ENCODE measurements around the gene TAS2R42. TPM values are rescaled to one million over a fixed set of nuclear protein-coding genes. Genes with fewer than 3 reads are reported as not detected.

TAS2R42 gene
- polyA plus RNA-seq, 1 donor from 2014 or later, result not detected

DNA sequence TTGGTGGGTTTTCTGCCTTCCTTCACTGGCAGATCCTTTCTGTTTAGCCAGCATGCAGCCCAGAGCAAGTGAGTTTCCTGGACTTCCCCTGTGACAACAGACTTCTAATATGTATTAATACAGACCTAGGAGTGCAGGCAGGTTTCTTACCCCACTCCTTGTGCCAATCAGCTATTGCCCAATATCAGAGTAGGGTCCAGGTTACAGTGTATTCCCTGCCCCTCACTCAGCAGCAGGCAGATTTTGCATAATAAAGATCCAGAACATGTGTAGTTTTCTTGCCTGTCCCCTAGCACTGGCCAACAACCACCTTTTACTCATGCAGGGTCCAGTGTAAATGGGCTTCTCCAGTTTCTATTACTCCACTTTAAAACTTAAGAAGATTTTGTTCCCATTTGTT lies 20.4 kb downstream of the TAS2R42 start:
- Mint-ChIP-seq H3K27ac (peak overlapping the region in 1 of 3 donors; percentile 48), H3K9me3 (no peaks in the 10 kb centered on the region), H3K4me3 (no peak overlapping the region), H3K4me1 (peaks cover 21 to 65% (median 53%) of the 10 kb centered on the region in 3 donors), H3K27me3 (no peaks in the 10 kb centered on the region), H3K36me3 (peaks cover 13% of the 10 kb centered on the region)

DNA sequence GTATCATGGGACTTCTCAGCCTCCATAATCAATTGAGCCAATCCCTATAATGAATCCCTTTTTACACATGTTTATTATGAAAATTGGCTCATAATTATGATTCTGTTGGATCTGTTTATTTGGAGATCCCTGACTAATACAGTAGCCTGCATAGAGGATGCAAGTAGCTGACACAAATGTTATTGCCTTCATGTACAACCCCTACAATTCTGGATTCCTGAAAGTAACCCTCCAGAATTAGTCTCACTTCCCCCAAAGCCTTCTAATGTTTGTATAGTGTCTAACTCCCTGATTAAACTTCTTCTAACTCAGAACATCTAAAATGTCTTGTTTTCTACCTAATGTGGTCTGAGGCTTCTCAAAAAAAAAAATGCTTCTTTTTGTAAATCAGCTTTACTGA lies 22.4 kb downstream of the TAS2R42 start:
- Mint-ChIP-seq H3K36me3 (peaks cover 21% of the 10 kb centered on the region), H3K4me3 (no peak overlapping the region), H3K4me1 (peaks cover 14 to 60% (median 44%) of the 10 kb centered on the region in 3 donors), H3K9me3 (no peaks in the 10 kb centered on the region), H3K27me3 (no peaks in the 10 kb centered on the region), H3K27ac (no peak overlapping the region)

DNA sequence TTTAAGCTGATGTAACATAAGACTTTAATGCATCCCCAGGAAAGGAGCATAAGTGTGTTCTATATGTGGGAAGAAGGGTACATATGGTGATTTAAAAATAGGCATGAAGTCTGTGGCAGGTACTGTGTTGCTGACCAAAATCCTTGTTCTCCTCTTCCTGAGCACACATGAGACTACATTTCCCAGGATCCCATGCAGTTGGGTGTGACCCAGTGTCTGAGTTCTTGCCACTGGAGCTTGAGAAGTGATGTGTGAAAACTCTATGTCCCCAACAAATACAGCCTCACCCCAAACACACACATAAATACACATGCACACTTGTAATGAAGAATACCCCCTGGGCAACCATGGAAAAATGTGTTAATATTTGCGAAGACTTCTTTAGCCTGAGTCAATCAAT lies 24.2 kb downstream of the TAS2R42 start:
- Mint-ChIP-seq H3K36me3 (peaks cover 24% of the 10 kb centered on the region), H3K27ac (no peak overlapping the region), H3K4me3 (peak overlapping the region in 1 of 4 donors; percentile 20), H3K27me3 (no peaks in the 10 kb centered on the region), H3K9me3 (no peaks in the 10 kb centered on the region), H3K4me1 (peaks cover 13 to 49% (median 32%) of the 10 kb centered on the region in 3 donors)

DNA sequence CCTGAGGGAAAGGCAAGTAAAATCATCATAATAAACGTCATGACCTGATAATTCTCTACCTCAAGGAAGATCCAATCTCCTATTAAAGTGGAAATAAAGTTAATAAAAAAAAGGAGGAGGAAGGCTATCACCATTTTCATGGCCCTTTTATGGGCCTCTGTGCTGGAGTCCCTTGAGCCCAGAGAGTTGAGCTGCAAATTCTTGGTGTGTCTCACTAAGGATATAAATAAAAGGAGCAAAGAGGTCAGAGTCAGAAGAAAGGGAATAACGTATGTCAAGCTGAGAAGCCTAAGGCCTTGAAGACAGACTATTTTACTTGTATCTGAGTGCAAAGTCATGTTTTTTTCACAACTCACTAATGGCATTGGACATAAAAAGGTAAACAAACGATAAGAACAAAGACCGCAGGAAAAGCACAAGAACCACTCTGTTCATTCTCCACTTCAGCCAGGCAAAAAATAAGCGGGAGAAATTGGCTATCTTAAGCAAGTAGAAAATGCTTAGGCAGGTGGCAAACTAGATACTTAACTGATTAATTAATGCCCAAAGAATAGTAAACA lies 27.8 kb downstream of the TAS2R42 start:
- no peaks in the 10 kb centered on the region for H3K27me3 Mint-ChIP-seq
- H3K4me1 Mint-ChIP-seq, result peaks cover 10 to 34% (median 19%) of the 10 kb centered on the region in 3 donors
- H3K4me3 Mint-ChIP-seq, result no peak overlapping the region
- H3K9me3 Mint-ChIP-seq, result peaks cover 2 to 4% (median 3%) of the 10 kb centered on the region in 3 donors
- H3K27ac Mint-ChIP-seq, result no peak overlapping the region
- H3K36me3 Mint-ChIP-seq, result peaks cover 24% of the 10 kb centered on the region

DNA sequence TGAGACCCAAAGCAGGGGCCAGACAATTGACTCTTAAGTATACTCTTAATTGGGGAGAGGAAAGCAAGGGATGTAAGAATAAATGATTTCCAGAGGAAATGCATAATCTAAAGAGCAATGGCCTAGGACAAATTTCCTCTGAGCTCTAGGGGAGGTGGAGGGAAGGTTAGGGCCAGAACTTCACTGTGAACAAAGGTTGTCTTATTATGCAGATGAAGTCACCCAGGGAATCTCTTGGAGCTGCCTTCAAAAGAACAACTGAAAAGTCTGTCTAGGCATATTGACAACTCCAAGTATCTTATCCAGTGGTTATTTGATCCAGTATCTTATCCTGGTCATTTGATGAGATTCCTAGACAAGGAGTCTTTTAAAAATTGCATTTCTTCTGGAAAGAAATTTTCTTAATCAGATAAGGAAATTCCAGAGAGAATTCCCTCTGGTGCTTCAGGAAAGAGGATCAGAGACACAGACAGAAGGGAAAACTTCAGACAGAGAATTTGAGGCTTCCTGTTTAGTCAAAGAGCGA lies 32.3 kb downstream of the TAS2R42 start:
- no peak overlapping the region for H3K27ac Mint-ChIP-seq
- H3K36me3 Mint-ChIP-seq, result peaks cover 22% of the 10 kb centered on the region
- H3K9me3 Mint-ChIP-seq, result peaks cover 2 to 9% (median 3%) of the 10 kb centered on the region in 3 donors
- no peak overlapping the region for H3K4me3 Mint-ChIP-seq
- H3K27me3 Mint-ChIP-seq, result no peaks in the 10 kb centered on the region
- peaks cover 2 to 13% (median 7%) of the 10 kb centered on the region in 3 donors for H3K4me1 Mint-ChIP-seq

DNA sequence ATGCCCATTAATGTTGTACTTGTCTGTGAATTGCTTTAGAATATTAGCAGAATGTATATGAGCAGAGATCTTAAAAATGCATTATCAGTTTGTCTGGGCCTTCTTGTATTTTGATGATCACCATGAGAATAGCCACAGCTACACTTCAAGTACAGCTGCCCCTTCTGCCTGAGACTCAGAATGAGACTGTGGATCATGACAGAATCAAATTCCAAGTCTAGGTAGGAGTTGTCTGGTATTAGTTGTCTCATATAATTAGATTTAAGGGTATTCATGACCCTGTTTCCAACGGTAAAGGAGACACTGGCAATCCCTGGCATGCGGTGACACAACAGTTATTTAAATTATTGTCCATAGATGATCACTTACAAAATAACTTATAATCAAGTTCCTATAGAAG lies 34.0 kb downstream of the TAS2R42 start:
- Mint-ChIP-seq H3K9me3 (peaks cover 2 to 9% (median 3%) of the 10 kb centered on the region in 3 donors), H3K4me3 (no peak overlapping the region), H3K27me3 (no peaks in the 10 kb centered on the region), H3K36me3 (peaks cover 18% of the 10 kb centered on the region), H3K27ac (no peak overlapping the region), H3K4me1 (peaks cover 0 to 5% (median 4%) of the 10 kb centered on the region in 3 donors)

GRCh38 chr12:11150832-11151231 lies 35.9 kb downstream of the TAS2R42 start:
- H3K36me3 Mint-ChIP-seq, result peaks cover 15% of the 10 kb centered on the region
- H3K27me3 Mint-ChIP-seq, result no peaks in the 10 kb centered on the region
- no peak overlapping the region for H3K4me3 Mint-ChIP-seq
- H3K4me1 Mint-ChIP-seq, result peaks cover 1 to 5% (median 1%) of the 10 kb centered on the region in 3 donors
- no peak overlapping the region for H3K27ac Mint-ChIP-seq
- H3K9me3 Mint-ChIP-seq, result peaks cover 0 to 5% (median 0%) of the 10 kb centered on the region in 3 donors

- peaks cover 2 to 5% (median 4%) of the 10 kb centered on the region in 3 donors for H3K9me3 Mint-ChIP-seq
- H3K4me1 Mint-ChIP-seq, result peaks cover 3 to 16% (median 6%) of the 10 kb centered on the region in 3 donors
- peak overlapping the region in 1 of 4 donors; percentile 33 for H3K4me3 Mint-ChIP-seq
- no peak overlapping the region for H3K27ac Mint-ChIP-seq
- H3K27me3 Mint-ChIP-seq, result no peaks in the 10 kb centered on the region
- peaks cover 19% of the 10 kb centered on the region for H3K36me3 Mint-ChIP-seq
Measured at GRCh38 chr12:11147420-11147819, 39.3 kb downstream of the TAS2R42 start.

DNA sequence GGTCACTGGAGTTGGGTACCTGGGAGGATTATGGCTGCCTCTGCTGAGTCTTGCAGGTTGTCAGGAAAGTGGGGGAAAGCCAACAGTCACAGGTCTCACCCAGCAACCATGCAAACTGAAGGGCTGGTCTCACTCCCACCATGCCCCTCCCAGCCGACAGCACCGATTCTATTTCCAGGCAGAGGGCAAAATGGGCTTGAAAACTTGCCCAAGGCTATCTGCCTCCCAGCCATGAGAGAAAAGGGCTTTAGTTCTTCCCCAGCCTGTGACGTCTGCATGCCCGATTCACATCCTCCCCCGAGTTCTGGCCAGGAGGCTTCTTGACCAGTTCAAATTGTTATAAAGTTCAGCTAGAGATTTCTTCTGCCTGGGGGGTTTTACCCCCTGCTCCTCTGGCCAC lies 42.4 kb downstream of the TAS2R42 start:
- H3K4me3 Mint-ChIP-seq, result peak overlapping the region in 1 of 4 donors; percentile 3
- H3K36me3 Mint-ChIP-seq, result peaks cover 16% of the 10 kb centered on the region
- H3K27me3 Mint-ChIP-seq, result no peaks in the 10 kb centered on the region
- H3K27ac Mint-ChIP-seq, result no peak overlapping the region
- peaks cover 0 to 6% (median 4%) of the 10 kb centered on the region in 3 donors for H3K9me3 Mint-ChIP-seq
- H3K4me1 Mint-ChIP-seq, result peaks cover 8 to 23% (median 9%) of the 10 kb centered on the region in 3 donors

GRCh38 chr12:11143352-11143751 lies 43.4 kb downstream of the TAS2R42 start:
- H3K27ac Mint-ChIP-seq, result no peak overlapping the region
- H3K27me3 Mint-ChIP-seq, result no peaks in the 10 kb centered on the region
- peaks cover 0 to 6% (median 4%) of the 10 kb centered on the region in 3 donors for H3K9me3 Mint-ChIP-seq
- peak overlapping the region in 1 of 4 donors; percentile 15 for H3K4me3 Mint-ChIP-seq
- peaks cover 8 to 23% (median 9%) of the 10 kb centered on the region in 3 donors for H3K4me1 Mint-ChIP-seq
- peaks cover 19% of the 10 kb centered on the region for H3K36me3 Mint-ChIP-seq

DNA sequence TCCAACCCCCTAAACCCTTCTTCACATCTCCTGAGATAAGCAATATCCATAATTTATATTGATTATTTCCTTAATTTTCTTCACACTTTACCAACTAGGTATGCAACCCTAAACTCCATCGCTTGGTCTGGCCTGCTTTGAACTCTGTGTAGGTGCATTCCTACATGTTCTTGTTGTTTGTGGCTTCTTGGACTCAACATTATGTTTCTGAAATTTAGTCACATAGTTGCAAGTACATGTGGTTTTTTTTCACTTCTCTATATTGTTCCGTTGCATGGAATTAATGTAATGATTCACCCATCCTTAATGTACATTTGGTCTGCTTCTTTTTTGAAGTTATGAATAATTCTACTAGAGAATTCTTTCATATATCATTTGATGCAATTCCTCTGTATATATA lies 50.7 kb downstream of the TAS2R42 start:
- H3K27me3 Mint-ChIP-seq, result no peaks in the 10 kb centered on the region
- no peak overlapping the region for H3K4me3 Mint-ChIP-seq
- peaks cover 0 to 4% (median 0%) of the 10 kb centered on the region in 3 donors for H3K9me3 Mint-ChIP-seq
- peaks cover 11 to 15% (median 15%) of the 10 kb centered on the region in 3 donors for H3K4me1 Mint-ChIP-seq
- H3K27ac Mint-ChIP-seq, result no peak overlapping the region
- H3K36me3 Mint-ChIP-seq, result peaks cover 16% of the 10 kb centered on the region

Other genes with a start within 250 kb of the TAS2R42 start
- 1.0 TPM for gene TAS2R14, start 247.7 kb downstream of the TAS2R42 start, polyA plus RNA-seq
- gene TAS2R50, start 200.0 kb downstream of the TAS2R42 start, polyA plus RNA-seq, result not detected
- gene TAS2R20, start 188.6 kb downstream of the TAS2R42 start, polyA plus RNA-seq, result not detected
- gene TAS2R19, start 164.3 kb downstream of the TAS2R42 start, polyA plus RNA-seq, result not detected
- gene TAS2R31, start 155.5 kb downstream of the TAS2R42 start, polyA plus RNA-seq, result not detected
- gene TAS2R46, start 124.6 kb downstream of the TAS2R42 start, polyA plus RNA-seq, result not detected
- gene TAS2R43, start 94.6 kb downstream of the TAS2R42 start, polyA plus RNA-seq, result not detected
- 0.13 TPM for gene TAS2R30, start 52.3 kb downstream of the TAS2R42 start, polyA plus RNA-seq
- gene SMIM10L1, start 15.7 kb downstream of the TAS2R42 start, polyA plus RNA-seq, result 6.1 TPM
- gene PRB3, start 82.8 kb upstream of the TAS2R42 start, polyA plus RNA-seq, result not detected
- gene PRB4, start 123.5 kb upstream of the TAS2R42 start, polyA plus RNA-seq, result not detected
- gene PRB2, start 208.6 kb upstream of the TAS2R42 start, polyA plus RNA-seq, result not detected